ENCODE results near the gene ADGRV1.

The ADGRV1 gene

DNA sequence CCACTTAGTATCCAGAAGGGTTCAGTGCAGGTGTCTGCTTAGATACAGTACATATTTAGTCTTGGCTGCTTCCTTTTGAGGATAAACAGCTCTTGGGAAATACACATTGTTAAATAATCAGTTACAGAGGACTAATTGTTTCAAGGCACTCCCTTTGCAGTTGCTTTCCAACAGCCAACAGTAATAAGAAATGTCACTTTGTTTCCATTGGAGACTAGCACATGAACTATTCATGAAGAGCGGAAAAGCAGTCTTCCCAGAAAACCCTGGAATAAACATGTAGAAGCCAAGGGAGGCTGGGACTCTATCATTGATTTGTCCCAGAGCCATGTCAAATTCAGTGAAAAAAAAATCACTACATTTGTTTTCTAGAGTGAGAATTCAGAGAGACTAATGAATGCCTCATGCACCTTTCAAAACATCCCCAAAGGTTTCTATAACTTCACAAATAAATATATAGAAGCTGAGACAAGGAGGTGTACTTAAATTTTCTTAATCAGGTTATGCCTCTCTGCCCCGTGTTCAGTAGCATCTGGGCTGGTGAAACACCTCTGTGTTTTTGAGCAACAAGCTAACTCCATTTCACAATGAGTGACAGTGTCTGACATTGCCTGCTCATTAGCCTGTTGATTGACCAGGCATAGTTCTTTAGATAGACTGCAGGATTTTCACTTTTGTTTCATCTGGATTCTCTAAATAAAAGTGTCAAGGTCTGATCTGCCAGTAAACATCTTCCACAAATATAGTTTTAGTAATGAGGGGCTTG is 553.1 kb downstream of the ADGRV1 start:
- DNase-seq (ENCODE audit: low read depth), result no peak

DNA sequence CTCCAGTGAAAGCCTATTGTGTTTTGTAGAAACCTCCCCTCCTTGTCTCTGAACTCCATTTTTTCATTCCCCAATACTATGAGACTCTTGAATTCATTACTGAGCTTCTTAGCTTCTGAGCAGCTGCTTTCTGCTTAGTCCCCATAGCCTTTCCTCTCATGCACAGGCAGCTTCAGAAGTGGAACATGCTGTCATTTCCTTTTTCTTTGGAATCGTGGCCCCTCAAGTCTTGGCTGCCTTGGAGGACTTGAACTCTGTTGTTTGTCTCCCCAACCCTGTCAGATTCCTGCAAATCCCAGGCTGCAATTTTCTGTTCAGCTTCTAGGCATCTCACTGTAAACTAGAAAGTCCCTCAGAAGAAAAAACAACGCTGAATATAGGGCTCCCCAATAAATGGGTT is 556.1 kb downstream of the ADGRV1 start:
- DNase-seq (ENCODE audit: low read depth), result no peak

DNA sequence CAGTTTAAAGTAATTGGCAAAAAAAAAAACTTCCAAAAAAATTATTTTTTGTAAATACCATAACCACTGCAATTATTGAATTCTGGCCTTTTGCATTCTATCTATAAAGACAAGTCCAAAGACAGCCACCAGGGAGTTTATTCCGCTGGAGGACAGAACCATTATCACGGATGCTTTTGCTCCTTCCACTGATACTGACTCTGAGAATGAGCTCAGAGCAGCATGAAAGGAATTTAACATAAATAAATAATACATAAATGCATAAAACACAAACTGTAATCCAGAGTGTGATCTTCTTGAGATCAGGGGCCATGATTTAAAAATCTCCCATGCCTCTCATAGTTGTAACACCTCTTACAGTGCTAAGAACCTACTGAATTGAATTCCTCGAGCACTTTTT is 559.8 kb downstream of the ADGRV1 start:
- no peak for DNase-seq (ENCODE audit: low read depth)

DNA sequence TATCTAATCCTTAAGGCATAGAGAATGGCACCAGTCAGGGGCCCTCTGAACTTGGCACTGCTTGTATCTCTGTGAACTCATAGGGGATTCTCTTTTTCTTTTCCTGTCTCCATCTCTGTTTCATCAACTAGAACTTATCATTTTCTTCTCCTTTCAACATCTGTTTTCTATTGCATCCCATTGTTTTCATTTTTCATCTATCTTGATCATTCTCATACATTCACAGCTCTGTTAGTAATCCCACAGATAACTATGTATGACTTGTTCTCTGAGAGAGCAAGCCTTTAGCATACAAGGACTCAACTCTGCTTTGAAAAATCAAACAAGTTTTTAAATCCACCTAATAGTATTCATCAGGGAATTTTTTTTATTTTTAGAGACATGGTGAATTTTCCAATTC is 560.2 kb downstream of the ADGRV1 start:
- no peak for DNase-seq (ENCODE audit: low read depth)

DNA sequence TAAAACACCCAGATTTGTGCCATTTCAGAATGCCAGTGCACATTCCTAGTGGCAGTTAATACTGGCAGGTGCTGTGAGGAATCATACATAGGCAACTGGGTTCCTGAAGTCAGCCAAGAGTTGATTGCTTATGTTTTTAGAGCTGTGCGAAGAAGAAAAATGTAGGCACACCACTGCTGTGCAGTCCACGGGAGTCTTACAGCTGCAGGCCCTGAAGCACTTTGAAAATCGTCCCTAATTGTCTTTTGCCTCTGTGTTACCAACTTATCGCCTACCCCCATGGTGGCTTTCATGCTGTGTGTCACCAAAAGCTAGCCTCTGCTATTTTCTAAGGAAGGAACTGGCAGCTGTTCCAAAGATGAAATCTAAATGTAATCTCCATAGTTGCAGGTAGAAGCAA is 560.6 kb downstream of the ADGRV1 start:
- no peak for DNase-seq (ENCODE audit: low read depth)

DNA sequence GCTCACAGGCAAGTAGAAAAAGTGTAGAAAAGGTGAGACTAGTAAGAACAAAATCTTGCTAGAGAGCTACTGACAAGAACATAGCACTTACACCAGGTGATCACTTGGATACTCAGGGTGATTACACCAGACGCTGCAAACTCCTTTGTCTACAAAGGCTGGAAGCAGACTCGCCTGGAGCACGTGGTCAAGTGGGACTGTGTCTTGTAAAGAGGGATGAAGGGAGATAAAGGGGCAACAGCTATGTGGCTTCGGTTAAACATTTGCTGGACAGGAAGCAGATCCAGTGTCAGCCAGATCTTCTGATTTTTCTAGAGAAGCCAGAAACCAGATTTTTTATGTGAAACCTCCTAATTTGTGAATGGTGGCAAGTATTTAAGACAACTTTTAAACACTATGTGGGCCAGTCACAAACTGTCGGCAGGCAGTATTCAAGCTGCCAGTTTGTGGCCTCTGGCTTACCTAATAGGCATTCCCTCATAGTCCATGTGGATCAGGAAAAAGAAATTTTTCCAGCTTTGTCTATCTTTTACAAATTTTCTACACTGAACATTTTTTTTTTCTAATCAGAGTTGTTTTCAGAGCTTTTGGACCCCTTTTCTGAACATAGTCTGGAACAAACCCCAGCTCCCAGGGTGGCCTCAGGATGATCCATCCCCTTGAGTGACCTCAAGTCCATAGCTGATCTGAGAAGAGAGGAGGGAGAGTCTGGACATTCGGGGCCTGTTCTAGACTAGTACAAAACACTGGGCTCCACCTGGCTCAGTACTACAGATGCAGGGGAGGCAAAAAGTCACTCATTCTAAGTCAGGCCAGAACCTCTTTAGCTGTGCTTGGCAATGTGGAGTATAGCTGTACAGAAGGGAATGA is 561.6 kb downstream of the ADGRV1 start:
- DNase-seq (ENCODE audit: low read depth), result no peak

DNA sequence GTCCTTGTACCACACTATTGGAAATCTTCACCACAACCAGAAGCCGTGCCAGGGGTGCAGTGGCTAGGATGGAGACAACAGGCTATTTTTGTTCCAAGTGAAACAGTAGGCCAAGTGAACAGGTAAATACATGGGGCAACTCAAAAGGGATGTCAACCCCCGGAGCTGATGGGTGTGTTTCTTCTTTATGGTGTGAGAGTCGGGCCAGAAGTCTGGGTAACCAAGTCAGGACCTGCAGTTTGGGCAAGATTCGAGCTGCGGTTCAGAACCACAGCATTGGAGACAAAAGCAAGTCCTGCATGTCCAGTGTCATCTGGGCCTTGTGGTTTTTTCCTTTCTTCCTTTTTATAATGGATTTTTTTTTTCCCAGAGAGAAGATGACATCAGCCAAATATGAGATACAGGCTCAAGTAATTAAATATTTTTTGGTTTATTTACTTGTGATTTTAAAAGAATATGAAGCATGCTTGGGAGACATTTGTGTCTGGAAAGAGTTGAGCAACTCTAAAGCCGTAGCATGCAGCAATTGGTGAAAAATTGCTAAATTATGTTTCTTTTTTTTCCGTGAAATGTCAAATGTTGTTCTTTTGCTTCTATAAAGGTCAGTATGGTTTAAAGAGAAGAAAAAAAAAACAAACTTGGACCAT is 562.9 kb downstream of the ADGRV1 start:
- DNase-seq (ENCODE audit: low read depth), result no peak

DNA sequence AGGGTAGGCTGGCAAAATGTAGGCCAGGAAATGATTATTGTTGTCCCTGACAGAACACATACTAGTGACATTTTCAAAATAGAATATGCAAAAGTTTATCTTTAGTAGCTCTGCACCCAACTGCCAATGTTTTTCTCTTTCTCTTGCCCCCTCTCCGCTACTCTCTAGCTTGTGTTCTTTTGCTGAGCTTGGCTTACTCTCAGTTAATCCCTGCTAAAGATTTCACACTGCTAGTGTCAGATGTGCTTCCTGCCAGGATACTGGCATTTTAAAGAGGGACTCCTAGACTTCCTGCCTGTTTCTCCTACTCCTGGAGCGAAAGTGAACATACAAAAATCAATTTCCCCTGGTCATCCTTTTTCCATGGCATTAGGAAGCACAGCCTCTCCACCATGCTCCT is 564.1 kb downstream of the ADGRV1 start:
- no peak for DNase-seq (ENCODE audit: low read depth)

DNA sequence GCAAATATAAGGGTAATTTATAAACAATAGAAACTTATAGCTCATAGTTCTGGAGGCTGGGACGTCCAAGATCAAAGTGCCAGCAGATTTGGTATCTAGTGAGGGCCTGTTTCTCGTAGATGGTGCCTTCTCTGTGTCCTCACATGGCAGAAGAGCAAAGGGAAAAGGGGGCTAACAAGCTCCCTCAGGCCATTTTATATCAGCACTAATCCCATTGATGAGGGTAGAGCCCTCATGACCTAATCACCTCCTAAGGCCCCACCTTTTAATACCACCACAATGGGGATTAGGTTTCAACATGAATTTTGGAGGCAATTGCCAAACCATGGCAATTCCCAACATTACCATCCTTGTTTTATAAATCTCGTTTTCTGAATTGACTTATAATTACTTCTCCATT is 564.7 kb downstream of the ADGRV1 start:
- no peak for DNase-seq (ENCODE audit: low read depth)

DNA sequence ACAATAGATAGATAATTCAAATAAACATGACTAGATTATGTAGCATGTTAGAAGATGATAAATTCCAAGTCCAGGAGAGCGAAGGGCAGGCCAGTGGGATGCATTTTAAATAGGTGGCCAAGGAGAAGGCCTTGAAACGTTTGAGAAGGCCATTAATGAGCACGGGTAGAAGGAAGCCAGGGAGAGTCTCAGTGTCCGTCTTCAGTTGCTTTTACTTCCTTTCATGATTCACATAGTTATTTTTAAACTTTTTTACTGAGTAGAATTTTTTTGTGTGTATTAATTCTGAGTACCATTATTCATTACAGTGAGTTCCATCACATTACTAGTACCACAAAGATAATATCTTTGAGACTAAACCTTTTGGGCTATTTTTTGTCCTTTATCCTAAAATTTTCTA is 565.3 kb downstream of the ADGRV1 start:
- DNase-seq (ENCODE audit: low read depth), result no peak

DNA sequence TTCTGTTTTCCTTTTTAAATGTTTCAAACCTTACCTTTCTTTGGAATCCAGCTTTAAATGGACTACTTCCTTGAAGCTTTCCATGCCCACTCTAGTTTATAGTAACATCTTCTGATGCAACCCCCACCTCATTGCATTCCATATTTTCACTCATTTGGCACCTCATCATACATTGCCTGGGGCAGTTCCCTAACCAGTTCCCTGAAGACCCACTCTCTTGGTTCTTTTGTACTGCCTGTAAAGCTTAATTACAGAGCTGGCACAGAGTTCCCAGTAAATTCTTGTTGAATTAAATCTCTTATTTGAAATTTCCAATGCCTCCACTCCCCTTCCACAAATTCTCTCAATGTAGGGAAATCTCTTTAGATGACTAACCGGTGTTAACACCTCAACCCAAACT is 567.3 kb downstream of the ADGRV1 start:
- no peak for DNase-seq (ENCODE audit: low read depth)

DNA sequence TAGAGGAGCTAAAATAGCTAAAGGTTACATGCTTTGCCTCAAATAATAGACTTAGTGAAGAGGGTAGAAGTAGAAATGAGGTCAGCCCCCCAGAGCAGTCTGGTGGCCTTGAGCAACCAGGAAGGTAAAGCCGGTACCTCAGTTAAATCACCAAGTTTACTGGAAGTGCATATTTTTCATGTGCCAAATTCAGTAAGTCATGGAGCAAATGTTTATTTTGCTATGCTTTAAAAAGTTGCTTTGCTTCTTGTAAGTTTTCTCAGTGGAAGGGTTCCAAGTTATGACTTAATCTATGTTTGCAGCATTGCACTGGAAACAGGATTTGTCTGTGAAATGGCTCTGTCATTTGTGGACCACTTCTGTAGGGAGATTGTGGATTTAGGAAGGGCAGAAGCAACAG is 567.9 kb downstream of the ADGRV1 start:
- DNase-seq (ENCODE audit: low read depth), result no peak

DNA sequence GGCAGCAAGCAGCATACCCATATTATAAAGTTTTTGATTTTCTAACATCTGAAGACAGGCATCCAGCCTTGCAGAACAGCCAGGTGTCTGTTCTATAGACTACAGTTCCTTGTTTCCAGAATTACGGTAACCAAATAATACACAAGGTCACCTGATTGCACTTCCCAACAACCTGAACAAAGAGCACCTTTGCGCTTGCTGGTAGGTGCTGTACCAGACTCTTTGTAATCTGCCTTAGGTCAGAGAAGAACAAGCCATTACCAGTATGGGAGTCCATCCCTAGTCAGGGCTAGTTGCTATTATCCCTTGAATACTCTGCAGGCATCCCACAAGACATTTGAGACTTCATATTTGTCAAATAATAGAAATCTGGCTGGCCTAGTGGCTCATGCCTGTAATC is 568.3 kb downstream of the ADGRV1 start:
- no peak for DNase-seq (ENCODE audit: low read depth)

DNA sequence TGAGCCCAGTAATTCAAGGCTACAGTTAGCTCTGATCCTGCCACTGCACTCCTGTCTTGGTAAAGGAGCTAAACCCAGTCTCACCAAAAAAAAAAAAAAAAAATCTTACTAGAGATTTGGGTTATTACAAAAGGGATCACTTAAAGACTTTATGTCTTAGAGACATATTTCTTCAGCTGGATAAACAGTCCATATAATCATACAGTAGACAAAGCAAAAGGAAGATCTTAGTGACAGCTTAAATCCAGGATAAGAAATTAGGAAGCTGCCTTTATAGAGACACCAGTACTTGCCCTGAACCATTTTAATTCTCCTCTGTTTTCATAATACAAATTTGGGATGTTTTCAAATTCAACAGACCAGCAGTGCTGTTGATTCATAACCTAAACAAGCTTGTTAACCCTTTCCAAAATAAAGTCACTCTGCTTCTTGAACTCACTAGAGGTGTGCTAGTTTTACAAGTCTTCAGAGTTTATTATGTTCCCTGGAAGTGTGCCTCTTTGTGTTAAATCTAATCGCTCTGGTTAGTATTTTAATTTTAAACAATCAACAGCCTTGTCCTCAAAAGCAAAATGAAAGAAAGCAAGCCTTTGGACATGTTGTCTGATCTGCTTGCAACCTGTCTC is 569.0 kb downstream of the ADGRV1 start:
- no peak for DNase-seq (ENCODE audit: low read depth)

DNA sequence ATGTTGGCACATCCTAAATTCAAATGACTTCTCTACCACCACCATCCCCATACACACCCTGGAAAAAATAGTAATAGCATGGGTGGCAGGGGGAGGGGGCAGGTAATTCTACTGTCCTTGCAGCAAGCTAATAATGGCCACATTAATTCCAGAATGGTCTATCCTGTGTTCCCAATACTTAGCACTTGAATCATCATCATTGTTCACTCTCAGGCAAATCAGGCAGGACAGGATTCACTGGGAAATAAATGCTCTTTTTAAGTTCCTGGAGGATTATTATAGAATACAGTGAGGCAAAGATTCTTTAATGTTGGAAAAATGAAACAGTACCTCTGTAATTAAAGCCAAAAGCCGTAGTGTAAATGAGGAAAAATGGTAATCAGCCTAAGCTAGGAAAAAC is 570.0 kb downstream of the ADGRV1 start:
- DNase-seq (ENCODE audit: low read depth), result no peak

DNA sequence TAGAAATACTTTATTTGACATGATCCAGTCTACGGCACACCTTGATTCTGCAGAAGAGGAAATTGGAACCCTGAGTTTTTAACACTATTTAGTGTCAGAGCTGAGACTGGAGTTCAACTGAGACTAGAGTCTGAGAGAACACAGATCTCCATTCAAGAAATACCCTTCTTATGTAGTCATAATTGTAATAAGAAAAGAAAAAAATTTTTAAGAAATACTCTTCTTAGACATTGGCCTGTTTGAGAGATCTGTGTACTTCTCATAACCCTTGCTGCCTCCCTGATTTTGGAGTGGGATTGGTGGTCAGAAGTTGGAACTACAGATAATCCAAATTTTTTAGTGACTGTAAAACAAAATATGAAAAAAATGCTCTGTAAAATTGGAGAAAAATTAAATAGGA is 571.2 kb downstream of the ADGRV1 start:
- DNase-seq (ENCODE audit: low read depth), result no peak

DNA sequence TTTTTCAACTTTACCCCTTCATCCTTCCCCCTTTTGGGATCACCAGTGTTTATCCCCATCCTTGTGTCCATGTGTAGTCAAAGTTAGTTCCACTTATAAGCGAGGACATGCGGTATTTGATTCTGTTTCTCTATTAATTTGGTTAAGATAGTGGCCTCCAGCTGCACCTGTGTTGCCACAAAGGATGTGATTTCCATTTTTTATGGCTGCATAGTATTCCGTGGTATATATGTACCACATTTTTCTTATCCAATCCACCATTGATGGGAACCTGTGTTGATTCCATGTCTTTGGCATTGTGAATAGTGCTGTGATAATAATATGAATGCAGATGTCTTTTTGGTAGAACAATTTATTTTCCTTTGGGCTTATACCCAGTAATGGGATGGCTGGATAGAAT is 572.2 kb downstream of the ADGRV1 start:
- no peak for DNase-seq (ENCODE audit: low read depth)

DNA sequence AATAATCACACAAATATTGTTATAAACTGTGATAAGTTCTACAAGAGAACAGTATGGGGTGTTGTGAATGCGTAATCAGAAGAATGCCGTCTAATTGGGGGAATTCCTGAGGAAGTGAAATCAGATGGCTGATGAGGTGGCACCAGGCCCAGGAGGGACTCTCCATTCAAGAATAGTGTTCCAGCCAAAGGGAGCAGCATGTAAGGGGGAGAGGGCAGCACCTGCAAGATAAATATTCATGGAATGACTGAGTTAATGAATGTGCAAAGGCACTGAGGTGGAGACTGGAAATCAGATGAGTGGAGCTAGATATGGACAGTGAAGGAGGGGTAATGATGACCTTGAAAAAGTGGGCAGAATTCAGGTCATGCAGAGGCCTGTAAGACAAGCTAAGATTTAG is 574.0 kb downstream of the ADGRV1 start:
- no peak for DNase-seq (ENCODE audit: low read depth)

DNA sequence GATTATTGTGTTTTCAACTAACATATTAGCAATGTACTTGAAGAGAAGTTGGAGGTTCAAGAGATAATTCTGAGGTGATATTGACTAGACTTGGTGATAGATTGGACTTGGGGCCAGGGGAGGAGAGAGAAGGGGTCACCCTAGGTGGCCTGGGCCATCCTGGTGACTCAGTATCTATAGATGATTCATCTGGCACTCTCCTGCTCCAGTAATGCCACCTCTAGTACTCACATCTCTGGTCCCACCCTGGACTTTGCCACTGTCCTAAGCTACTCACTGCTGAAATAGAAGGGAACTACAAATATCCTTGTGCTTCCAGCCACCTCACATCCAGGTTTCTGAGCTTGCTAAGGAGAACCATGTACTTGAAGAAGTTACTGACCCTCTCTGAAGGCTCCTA is 574.6 kb downstream of the ADGRV1 start:
- no peak for DNase-seq (ENCODE audit: low read depth)

DNA sequence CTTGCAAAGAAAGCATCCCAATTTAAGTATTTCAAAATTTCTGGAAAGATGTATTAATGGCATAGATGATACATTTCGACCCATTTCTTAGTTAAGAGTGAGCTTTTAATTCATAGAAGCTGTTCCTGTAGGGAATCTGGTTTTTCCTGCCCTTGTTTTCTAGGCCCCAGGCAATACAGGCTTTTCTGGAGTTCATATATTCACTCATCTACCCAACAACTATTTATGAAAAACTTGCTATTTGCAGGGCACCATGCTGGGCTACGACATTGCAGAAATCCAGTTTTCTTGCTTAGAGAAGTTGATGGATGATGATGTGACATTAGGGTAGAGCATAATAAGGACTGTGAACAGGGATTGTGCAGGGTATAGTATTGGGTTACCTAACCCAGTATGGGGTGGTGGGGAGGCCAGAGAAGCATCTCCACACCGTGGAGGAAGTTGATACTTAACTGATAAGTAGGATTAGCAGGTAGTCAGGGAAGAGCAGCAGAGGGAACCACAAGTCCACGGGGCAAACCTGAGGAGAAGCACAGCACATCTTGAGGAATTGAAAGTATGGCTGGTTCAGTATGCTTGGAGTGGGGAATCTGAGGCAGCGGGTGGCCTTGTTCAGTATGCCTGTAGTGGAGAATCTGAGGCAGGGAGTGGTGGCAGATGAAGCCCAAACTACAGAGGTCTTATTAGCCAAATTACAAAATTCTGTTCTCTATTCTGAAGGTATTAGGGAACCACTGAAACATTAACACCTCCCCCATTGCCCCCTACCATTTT is 577.1 kb downstream of the ADGRV1 start:
- DNase-seq (ENCODE audit: low read depth), result no peak

DNA sequence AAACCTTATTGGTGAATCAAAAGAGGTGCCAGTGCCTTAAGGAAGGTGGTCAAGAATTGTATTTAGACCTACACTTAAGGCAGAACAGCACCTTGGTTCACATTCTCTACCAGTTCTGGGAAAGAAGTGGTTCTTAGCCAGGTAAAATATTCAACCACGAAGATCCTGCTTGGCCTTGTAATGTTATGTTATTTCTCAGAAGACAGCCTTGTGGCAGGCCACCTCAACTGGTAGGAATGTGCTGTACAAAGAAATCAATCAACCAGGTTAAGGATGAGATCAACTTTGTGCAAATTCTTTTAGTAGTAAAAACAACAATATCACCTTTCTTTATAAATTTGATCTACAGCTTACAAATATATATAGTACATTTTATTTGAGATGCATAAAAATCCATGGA is 577.7 kb downstream of the ADGRV1 start:
- DNase-seq (ENCODE audit: low read depth), result no peak

DNA sequence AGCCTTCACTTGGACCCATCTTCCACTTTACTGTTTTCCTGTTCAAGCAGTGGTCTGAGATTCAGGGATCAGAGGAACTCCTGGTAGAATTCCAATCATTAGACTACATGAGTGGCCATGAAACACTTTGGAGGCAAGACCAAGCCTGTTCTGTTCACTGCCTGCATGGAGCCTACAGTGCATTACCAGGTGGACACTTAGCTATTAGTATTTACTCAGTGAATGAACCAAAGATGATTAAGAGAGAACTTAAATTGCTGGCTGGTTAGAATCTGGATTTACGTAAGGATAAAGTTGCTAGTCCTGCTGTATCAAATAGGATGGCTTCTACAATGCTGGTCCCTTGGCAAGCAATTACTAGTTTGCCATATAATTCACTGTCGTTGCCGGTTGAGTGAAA is 579.0 kb downstream of the ADGRV1 start:
- no peak for DNase-seq (ENCODE audit: low read depth)

All from activated T-cell treated with anti-CD3 and anti-CD28 coated beads for 1 hour (primary cell).